Measurements from ENCODE around the gene AGAP2. TPM values are rescaled to one million over a fixed set of nuclear protein-coding genes. Genes with fewer than 3 reads are reported as not detected.
"Not testable (repeated sequence)": the region's sequence is repeated elsewhere in the genome, so short reads cannot be mapped to it uniquely, and the experiment has no call there.

Gene AGAP2
- total and polyA plus RNA-seq, 2 of the 13 experiments (the other 11 are each of a cell fraction or from before 2014, with no cell fraction given) = 0.38 to 0.45 TPM

DNA sequence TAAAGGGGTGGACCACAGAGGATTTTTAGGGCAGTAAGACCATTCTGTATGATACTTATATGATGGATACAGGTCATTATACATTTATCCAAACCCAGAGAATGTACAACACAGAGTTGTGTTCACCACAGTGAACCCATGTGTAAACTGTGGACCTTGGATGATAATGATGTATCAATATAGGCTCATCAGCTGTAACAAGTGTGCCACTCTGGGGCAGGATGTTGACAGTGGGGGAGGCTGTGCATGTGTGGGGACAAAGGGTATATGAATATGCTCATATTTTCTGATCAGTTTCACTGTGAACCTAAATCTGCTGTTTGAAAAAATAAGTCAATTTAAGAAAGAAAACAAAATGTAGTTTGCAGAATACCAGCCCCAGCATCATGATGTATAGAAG is 58.8 kb downstream of the AGAP2 start:
- Histone ChIP-seq H4K20me1 (ENCODE audit: insufficient read depth, low read length) (no peaks in the 10 kb centered on the region), H3K27ac (ENCODE audit: extremely low read length, insufficient read depth, low read length) (no peak overlapping the region), H3K9ac (ENCODE audit: insufficient read depth, low read depth, low read length) (no peak overlapping the region), H3K27me3 (ENCODE audit: control insufficient read depth in 1 of 2, insufficient read depth in 2 of 2, low read length in 2 of 2) (no peaks in the 10 kb centered on the region), H3K4me3 (replicated peaks in 1 of 3; ENCODE audit: insufficient read depth in 1 of 3, low read depth in 2 of 3, low read length in 3 of 3) (no peak overlapping the region), H3K36me3 (replicated peaks in 1 of 2; ENCODE audit: control insufficient read depth in 1 of 2, insufficient read depth in 2 of 2, low read length in 2 of 2) (no peaks in the 10 kb centered on the region), H3K4me2 (ENCODE audit: low read depth, low read length) (no peak overlapping the region), H3K4me1 (ENCODE audit: insufficient read depth, low read length) (no peaks in the 10 kb centered on the region), H2AFZ (ENCODE audit: low read length) (no peak overlapping the region), H3K79me2 (ENCODE audit: insufficient read depth, low read length) (no peaks in the 10 kb centered on the region), H3K9me3 (ENCODE audit: low read length) (no peaks in the 10 kb centered on the region)
- intact Hi-C loops (cut with micrococcal nuclease; ENCODE audit: unreplicated experiment) (no loop called here), in situ Hi-C loops (cut with HindIII; ENCODE audit: extremely low pct_ligation_motif_present, low pct_unique_long_range_greater_than_20kb) (no loop called here)
- TF ChIP-seq ZNF121 (CRISPR knock-in tag; IDR thresholded peaks at IDR 0.05) (no peak), DZIP1 (CRISPR knock-in tag; IDR thresholded peaks at IDR 0.05) (no peak), ZNF12 (CRISPR knock-in tag; IDR thresholded peaks at IDR 0.05) (peak; percentile 75; the same call in 1 of the 2 replicates)
- ATAC-seq (no peak), FAIRE-seq (no peak), DNase-seq (ENCODE audit: low spot score) (no peak)
- ChIA-PET POLR2A (no interaction called here), CTCF (ENCODE audit: low intra/inter-chr PET ratio, low total read pairs) (no interaction called here)
- BruUV-seq (replicated peaks) = no TSS peak

DNA sequence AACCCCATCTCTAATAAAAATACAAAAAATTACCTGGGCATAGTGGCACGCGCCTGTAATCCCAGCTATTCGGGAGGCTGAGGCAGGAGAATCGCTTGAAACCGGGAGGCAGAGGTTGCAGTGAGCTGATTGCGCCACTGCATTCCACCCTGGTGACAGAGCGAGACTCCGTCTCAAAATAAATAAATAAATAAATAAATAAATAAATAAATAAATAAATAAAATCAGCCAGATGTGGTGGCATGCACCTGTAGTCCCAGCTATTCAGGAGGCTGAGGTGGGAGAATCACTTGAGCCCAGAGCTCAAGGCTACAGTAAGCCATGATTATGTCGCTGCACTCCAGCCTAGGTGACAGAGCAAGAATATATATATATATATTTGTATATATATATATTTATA is 60.6 kb downstream of the AGAP2 start:
- in situ Hi-C loops (cut with HindIII; ENCODE audit: extremely low pct_ligation_motif_present, low pct_unique_long_range_greater_than_20kb); CTCF ChIA-PET (ENCODE audit: low intra/inter-chr PET ratio, low total read pairs); H3K27ac ChIP-seq (ENCODE audit: extremely low read length, insufficient read depth, low read length); H3K27me3 ChIP-seq (ENCODE audit: control insufficient read depth in 1 of 2, insufficient read depth in 2 of 2, low read length in 2 of 2); ATAC-seq; POLR2A ChIA-PET; H3K9me3 ChIP-seq (ENCODE audit: low read length); BruUV-seq (replicated peaks); H4K20me1 ChIP-seq (ENCODE audit: insufficient read depth, low read length); DNase-seq (ENCODE audit: low spot score); H3K9ac ChIP-seq (ENCODE audit: insufficient read depth, low read depth, low read length); H3K4me3 ChIP-seq (replicated peaks in 1 of 3; ENCODE audit: insufficient read depth in 1 of 3, low read depth in 2 of 3, low read length in 3 of 3); intact Hi-C loops (cut with micrococcal nuclease; ENCODE audit: unreplicated experiment); H3K36me3 ChIP-seq (replicated peaks in 1 of 2; ENCODE audit: control insufficient read depth in 1 of 2, insufficient read depth in 2 of 2, low read length in 2 of 2); FAIRE-seq; H3K79me2 ChIP-seq (ENCODE audit: insufficient read depth, low read length); H2AFZ ChIP-seq (ENCODE audit: low read length); H3K4me1 ChIP-seq (ENCODE audit: insufficient read depth, low read length); H3K4me2 ChIP-seq (ENCODE audit: low read depth, low read length): not testable (repeated sequence)
- 39% methylated on average over 9 of the region's 9 CpGs for WGBS (ENCODE audit: low lambda C conversion rate)
